Ramos (cell line): Measurements from ENCODE around the gene TEX48.

Source experiments
- in situ Hi-C: fragments of 300-500 bp; cut with MboI; formaldehyde crosslinking; loops from one replicate; pipeline ENCODE4 v1.14.3; 2022; ENCODE audit warnings: low sequenced_read_pairs; ENCODE audit not compliant: unreplicated experiment

Gene TEX48

GRCh38 chr9:114681594-114682332 is at the start of gene TEX48:
Gene TEX48 (minus strand): TSS chr9:114682192. CDS start chr9:114671723, 10,469 bp downstream.
- in situ Hi-C loops, result loop anchor here (5.0 to 10.0 kb wide), 2 partner anchors 51 to 833 kb away; no protein-coding TSS in a partner anchor

- in situ Hi-C loops, result loop anchor here (5.0 kb wide), 1 partner anchor 49 kb away; the partner anchor contains the start of gene TEX48
These were observed 49.7 kb upstream of the TEX48 start for GRCh38 chr9:114731701-114732100.

DNA sequence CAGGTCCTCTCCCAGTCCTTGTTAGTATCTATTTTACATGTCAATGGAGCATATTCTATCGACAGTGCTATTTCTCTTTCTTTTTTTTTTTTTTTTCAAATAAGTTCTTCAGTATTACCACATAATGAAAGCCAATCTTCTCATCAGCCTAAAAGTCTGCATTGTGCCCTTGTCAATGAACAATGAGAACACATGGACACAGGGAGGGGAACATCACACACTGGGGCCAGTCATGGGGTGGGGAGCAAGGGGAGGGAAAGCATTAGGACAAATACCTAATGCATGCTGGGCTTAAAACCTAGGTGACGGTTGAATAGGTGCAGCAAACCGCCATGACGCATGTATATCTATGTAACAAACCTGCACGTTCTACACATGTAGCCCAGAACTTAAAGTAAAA is 47.7 kb upstream of the TEX48 start:
- in situ Hi-C loops, result loop anchor here (5.0 kb wide), 1 partner anchor 47 kb away; the partner anchor contains the start of gene TEX48

DNA sequence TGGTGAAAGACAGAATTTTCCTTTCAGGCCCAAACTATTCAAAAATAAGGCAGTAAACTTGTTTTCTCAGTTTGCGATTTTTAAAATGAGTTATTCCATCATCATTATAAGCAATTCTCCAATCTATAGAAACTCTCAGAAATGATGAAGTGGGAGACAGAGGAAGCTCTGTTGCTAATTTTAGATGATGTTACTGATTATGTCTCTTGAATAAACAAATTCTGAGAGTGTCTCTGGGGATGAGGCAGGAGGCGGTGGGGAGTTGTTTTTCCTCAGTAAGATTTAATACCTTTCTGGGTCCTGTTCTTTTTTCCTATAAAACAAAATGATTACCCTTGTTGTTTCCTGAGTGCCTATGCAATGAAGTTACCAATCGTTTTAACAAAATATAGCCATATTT is 43.9 kb upstream of the TEX48 start:
- in situ Hi-C loops, result no loop called here

DNA sequence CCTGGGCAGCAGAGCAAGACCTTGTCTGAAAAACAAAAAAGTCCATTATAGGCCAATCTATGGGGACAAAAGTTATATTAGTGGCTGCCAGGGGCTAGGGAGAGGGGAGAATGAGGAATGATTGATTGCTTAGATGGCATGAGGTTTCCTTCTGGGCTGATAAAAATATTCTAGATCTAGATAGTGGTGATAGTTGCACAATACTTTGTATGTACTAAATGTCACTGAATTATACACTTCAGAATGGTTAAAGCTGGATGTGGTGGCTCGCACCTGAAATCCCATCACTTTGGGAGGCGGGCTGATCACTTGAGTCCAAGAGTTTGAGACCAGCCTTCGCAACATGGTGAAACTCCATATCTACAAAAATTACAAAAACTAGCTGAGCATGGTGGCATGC is 42.8 kb upstream of the TEX48 start:
- in situ Hi-C loops, result no loop called here

DNA sequence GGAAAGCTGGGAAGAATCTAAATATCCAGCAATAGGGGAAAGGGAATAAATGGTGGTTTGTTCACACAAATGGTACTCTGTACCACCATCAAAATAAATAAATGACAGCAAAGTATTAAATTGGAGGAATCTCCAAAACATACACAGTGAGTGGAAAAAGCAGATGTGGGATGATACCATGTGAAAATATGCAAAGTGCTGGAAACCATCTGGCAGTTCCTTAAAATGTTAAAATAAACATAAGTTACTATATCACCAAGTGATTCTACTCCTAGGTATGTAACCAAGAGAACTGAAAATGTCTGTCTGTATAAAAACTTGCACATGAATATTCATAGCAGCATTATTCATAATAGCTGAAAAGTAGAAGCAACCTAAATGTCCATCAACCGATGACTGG is 41.9 kb upstream of the TEX48 start:
- in situ Hi-C loops, result no loop called here

GRCh38 chr9:114722937-114723620 is 41.1 kb upstream of the TEX48 start:
- in situ Hi-C loops, result no loop called here

- in situ Hi-C loops, result no loop called here
These were observed 40.2 kb upstream of the TEX48 start for GRCh38 chr9:114722081-114722621.

DNA sequence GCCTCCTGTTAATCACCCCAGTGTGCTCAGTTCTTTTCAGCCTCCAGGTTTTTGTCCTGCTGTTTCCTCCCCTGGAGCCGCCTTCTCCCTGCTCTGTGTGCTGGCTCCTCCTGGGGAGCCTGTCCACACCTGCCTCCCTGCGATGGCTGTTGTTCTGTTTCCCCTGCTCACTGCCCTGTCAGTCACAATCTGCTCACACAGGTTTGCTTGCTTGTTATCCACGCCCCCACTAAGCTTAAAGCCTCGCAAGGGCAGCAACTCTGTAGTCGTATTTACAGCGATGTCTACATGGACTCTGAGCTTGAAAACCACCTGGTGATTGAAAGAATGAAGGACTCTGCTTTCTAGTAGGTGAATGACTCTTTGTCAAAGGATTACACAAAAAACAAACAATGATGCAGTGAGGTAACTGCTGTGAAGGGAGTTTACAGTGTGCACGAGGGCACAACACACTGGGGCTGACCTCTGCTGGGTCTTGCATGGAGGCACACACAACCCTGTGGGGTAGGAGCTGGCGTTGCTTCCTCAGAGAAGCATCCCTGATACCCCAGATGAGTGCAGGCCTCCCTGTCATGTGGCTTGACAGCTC is 39.6 kb upstream of the TEX48 start:
- in situ Hi-C loops, result no loop called here

DNA sequence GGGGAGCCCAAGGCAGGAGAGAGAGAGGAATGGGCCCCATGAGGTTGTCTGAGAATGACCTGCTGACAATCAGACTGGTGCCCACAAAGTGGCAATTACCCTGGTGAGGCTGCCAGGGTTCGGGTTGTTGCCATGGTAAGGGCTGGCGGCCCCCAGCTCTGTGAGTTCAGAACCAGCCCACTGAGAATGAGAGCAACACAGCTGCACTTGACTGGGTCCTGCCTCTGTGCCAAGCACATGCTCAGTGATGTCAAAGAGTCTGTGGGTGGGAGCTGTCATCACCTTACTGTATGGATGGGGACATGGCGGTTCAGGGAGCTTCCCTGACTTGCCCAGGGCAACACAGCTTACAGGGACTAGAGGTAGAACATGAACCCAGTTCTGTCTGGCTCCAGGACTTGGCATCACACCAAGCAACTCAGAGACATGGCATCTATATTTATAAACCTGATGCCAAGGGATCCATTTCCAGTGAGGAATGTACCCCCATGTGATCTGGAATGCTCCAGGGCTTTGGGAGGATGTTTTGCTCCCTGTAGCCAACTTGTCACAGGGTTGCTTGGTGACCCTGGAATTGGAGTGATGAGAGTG is 38.2 kb upstream of the TEX48 start:
- in situ Hi-C loops, result no loop called here

DNA sequence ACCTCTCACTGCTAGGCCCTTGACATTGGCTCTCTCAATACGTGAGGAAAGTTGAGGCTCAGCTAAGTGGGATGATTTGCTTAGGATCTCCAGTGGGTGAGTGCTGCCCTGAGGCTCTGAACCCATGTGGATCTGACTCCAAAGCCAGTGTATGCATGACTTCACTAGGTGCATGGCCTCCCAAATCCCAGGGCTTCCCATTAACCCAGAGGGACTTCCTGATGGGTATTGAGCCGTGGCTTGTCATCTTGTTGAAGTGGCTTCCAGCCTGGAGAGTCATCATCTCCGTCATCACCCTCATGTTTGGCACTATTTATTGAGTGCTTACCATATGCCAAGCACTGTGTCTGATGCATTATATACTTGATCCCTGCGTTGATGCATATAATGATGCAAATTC is 37.3 kb upstream of the TEX48 start:
- in situ Hi-C loops, result no loop called here

GRCh38 chr9:114718801-114719221 is 36.8 kb upstream of the TEX48 start:
- in situ Hi-C loops, result no loop called here

DNA sequence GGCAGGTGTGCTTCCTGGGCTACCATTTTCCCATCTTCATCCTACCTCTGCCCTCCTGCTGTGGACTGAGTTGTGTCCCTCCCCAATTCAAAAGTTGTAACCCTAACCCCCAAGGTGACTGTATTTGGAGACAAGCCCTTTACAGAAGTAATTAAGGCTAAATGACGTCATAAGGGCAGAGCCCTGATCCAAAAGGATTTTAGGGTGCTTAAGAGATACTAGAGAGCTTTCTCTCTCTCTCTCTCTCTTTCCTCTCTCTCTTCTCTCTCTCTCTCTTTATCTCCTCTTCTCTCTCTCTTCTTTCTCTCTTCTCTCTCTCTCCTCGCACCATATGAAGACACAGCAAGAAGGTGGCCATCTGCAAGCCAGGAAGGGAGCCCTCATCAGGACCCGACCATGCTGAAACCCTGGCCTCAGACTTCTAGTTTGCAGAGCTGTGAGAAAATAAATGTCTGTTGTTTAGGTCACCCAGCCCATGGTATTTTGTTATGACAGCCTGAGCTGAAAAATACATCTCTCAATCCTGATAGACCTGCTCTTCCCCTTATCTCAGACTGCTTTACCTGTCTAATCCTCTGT is 36.0 kb upstream of the TEX48 start:
- in situ Hi-C loops, result no loop called here

GRCh38 chr9:114709636-114710035 is 27.6 kb upstream of the TEX48 start:
- in situ Hi-C loops, result no loop called here

GRCh38 chr9:114706711-114707110 is 24.7 kb upstream of the TEX48 start:
- in situ Hi-C loops, result no loop called here

DNA sequence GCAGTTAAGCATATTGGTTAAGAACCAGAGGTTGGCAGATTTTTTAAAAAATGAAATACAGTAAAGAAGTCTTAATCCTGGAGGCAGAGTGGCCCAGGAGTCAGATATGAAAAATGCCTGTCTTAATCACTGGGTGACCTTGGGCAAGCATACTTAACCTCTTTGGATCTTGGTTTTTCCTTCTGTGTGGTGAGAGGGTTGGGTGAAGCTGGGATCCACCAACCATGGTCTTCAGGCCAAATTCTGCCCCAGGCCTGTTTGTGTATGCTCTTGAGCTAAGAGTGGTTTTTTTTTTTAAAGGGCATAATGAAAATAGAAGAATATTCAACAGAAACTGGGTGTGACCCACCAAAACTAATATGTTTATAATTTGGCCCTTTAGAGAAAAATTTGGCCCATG is 20.0 kb upstream of the TEX48 start:
- in situ Hi-C loops, result no loop called here

- in situ Hi-C loops, result no loop called here
These were observed 16.0 kb upstream of the TEX48 start for GRCh38 chr9:114697951-114698351.

- in situ Hi-C loops, result no loop called here
These were observed 15.0 kb upstream of the TEX48 start for GRCh38 chr9:114696814-114697544.

DNA sequence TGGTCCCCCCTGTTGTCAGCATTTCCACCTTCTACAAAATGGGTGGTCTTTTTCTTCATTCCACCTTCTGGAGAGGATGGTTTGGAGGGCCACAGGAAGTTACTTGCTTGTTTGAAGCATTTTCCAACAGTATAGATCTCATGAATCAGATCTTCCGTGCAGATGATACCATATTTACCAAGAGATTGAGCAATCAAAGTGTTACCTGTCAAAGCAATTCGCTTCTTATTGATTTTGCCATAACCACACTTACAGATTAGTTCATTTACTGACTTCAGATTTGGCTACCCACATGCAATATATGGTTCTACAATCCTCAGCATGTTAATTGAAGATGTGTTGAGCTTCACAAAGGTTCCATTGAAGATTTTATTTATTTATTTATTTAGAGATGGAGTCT is 14.0 kb upstream of the TEX48 start:
- in situ Hi-C loops, result no loop called here
